ENCODE measurements around the gene SMIM17.

Gene SMIM17

GRCh38 chr19:56643460-56643955, 549 bp downstream of the SMIM17 start:
- TF ChIP-seq CTCF (conservative IDR thresholded peaks at IDR 0.05; ENCODE audit: low read depth, low read length), result no peak
- DNase-seq (ENCODE audit: low read depth), result no peak
- H3K4me3 ChIP-seq (ENCODE audit: low read length), result no peak overlapping the region

GRCh38 chr19:56654151-56654550, 11.2 kb downstream of the SMIM17 start:
- no peak for DNase-seq (ENCODE audit: low read depth)
- no peak for TF ChIP-seq CTCF (conservative IDR thresholded peaks at IDR 0.05; ENCODE audit: low read depth, low read length)
- H3K4me3 ChIP-seq (ENCODE audit: low read length), result no peak overlapping the region

GRCh38 chr19:56660381-56661107, 17.6 kb downstream of the SMIM17 start:
- no peak overlapping the region for H3K4me3 ChIP-seq (ENCODE audit: low read length)
- no peak for DNase-seq (ENCODE audit: low read depth)
- TF ChIP-seq CTCF (conservative IDR thresholded peaks at IDR 0.05; ENCODE audit: low read depth, low read length), result peak; percentile 20

- TF ChIP-seq CTCF (conservative IDR thresholded peaks at IDR 0.05; ENCODE audit: low read depth, low read length), result no peak
- no peak for DNase-seq (ENCODE audit: low read depth)
- H3K4me3 ChIP-seq (ENCODE audit: low read length), result no peak overlapping the region
Measured at GRCh38 chr19:56661248-56661647, 18.3 kb downstream of the SMIM17 start.

GRCh38 chr19:56663931-56664500, 21.1 kb downstream of the SMIM17 start:
- no peak for DNase-seq (ENCODE audit: low read depth)
- no peak overlapping the region for H3K4me3 ChIP-seq (ENCODE audit: low read length)
- TF ChIP-seq CTCF (conservative IDR thresholded peaks at IDR 0.05; ENCODE audit: low read depth, low read length), result no peak

GRCh38 chr19:56664511-56664910, 21.6 kb downstream of the SMIM17 start:
- DNase-seq (ENCODE audit: low read depth), result no peak
- H3K4me3 ChIP-seq (ENCODE audit: low read length), result no peak overlapping the region
- TF ChIP-seq CTCF (conservative IDR thresholded peaks at IDR 0.05; ENCODE audit: low read depth, low read length), result no peak

All from retinal pigment epithelial cell (primary cell).